ENCODE data around the gene ADGRA1.

ADGRA1 gene

GRCh38 chr10:133076274-133077038 lies 11.3 kb upstream of the ADGRA1 start:
- DNase-seq (ENCODE audit: low spot score) = no peak

GRCh38 chr10:133079836-133080682 lies 7.7 kb upstream of the ADGRA1 start:
- DNase-seq (ENCODE audit: low spot score) = no peak

- no peak for DNase-seq (ENCODE audit: low spot score)
Measured at GRCh38 chr10:133080683-133081040, 7.1 kb upstream of the ADGRA1 start.

- no peak for DNase-seq (ENCODE audit: low spot score)
Measured at GRCh38 chr10:133081636-133082035, 6.1 kb upstream of the ADGRA1 start.

GRCh38 chr10:133082685-133083421 lies 4.9 kb upstream of the ADGRA1 start:
- DNase-seq (ENCODE audit: low spot score) = no peak

- no peak for DNase-seq (ENCODE audit: low spot score)
Measured at GRCh38 chr10:133083422-133084100, 4.2 kb upstream of the ADGRA1 start.

- DNase-seq (ENCODE audit: low spot score) = no peak
Measured at GRCh38 chr10:133084491-133084890, 3.2 kb upstream of the ADGRA1 start.

DNA sequence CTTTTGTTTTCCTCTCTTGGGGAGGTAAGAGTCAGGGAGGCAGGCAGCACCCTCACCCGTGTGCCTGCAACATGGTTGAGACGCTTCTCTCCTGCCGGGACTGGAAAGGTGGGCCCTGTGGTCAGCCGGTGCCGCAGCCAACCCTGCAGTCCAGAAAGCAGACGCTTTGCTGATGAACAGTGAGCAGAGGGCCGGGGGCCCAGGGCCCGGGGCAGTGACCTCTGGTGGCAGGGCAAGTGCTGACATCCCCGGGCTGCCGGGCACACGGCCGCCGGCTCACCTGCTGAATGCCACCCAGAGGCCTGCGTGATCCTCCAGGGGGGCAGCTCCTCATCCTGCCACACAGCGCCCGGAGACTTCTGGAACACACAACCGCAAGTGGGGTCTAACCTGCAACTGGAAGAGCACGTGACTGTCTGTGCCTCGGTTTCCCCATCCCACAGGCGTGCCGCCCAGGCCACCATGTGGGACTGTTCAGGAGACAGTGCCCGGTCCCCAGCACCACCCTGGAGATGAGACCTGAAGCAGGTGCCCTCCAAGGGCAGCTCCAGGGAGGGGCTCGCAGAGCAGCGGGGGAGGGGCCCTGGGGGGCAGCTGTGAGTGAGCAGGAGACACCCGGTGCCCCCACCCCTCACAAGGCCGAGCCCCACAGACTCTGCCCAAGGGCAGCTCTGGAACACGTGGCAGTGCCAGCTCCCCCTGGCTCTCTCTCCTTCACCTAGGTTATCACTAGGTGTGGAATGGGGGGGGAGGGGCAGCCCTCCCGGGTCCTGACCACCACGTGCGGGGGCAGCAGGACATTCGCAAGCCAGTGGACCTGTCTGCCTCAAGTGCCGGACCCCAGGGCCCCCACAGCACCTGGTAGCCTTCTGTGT lies 2.2 kb upstream of the ADGRA1 start:
- no peak for DNase-seq (ENCODE audit: low spot score)

DNA sequence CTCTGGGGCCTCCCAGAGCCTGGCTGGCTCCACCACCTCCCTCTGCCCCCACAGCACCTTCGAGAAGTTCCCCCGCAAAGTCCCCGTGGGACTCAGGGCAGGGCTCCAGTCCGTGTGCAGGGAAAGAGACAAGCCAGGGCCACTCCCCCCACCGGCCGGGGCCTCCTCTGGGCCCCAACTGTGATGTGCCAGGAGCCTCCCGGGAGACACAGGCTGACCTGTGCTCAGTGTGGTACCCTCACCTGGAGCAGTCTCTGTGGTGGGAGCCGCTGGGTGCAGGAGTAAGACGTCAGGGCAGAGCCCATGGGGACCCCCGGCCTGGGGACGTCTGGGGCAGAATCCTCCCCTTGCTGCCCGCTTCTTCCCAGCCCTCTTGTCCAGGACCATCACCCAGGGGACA lies 1.5 kb upstream of the ADGRA1 start:
- DNase-seq (ENCODE audit: low spot score) = no peak

DNA sequence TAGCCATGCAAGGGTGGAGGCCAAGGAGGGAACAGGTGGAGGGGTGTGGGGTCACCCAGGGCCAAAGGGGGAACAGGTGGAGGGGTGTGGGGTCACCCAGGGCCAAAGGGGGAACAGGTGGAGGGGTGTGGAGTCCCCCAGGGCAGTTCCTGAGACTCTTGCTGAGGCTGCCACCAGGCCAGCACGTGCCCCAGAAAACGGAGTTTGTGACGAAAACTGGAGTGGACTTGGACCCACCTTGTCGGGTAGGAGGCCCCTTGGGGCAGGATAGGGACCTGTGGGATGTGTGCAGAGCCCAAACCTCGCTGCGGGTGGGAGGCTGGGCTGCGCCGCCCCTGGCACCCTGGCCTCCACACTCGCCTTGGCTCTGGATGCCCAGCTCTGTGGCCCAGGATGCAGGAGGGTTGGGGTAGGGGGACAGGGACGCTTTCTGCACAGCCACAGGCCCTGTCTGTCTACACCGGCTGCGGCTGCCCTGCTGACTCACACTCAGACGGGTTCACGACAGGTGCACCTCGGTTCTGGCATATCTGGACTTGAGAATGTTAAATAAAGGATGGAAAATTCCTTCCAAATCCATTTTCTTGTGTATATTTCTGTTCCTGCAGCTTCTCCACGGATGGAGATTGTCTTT lies 562 bp upstream of the ADGRA1 start:
- DNase-seq (ENCODE audit: low spot score) = no peak

DNA sequence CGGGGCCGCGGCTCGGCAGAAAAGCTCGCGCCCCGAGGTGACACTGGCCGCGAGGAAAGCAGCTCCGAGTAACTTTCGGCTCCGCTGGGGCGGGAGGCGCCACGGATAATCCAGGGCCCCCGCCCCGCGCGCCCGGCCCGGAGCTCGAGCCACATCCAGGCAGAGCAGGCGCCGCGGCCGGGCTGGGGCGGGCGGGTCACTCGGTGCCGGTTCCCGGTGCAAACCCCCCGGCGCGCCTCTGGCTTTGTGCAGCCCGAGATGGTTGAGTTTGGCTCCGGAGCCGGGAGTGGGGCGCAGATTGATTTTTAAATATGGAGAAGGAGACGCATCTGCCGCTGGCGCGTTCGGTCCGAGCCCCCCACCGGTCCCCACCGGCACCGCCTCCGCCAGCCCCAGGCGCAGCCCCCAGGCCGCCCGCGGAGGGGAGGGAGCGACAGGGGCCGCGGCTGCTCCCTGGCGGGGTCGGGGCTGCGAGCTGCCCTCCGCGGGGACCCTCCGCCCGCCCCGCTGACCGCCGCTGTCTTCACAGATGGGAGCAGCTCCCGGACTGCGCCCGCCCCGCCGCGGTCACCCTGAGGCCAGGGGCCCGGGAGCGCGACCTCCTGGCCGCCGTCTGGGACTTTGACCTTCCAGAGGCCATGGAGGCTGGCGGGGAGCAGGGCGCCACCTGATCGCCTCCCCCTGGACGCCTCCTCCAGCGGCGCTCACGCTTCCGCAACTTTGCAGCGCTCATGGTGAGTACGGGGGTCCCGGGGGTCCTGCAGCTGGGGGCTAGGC lies 643 bp downstream of the ADGRA1 start:
- no peak for DNase-seq (ENCODE audit: low spot score)

DNA sequence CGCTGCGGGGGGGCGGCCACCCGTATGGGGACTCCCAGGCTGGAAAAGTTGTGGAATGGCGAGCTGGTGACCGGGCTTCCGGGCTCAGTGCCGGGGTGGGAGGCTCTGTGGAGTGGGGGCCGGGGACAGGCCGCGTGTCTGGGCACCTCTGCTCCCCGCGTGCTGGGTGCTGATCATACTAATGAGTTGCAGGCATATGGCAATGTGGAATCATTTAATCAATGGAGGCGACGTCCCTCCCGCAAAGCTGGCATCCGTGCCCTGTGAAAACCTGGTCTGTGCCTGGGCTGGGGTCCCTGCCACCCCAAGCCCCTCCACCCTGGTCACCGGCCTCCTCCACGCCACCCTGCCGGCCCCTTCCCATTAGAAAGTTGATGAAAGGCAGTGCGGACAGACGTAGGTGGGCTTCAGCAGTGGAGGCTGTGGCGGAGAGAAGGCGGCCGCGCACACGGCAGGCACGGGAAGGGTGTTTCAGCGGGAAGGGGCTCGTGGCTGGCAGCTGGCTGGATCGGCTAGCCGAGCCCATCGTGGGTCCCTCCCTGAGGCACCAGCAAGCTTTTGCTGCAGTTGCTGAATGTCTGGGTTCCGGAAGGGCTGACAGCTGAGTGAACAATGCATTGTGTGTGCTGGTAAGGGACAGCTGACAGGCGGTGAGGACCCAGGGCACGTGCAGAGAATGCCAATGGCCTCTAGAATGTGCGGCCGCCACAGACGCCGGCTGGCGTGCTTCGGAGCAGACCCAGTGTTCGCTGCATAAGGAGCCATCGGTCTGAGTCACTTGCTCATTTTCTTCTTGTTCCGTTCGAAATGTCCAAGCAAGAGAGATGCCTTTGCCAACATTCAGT lies 1.5 kb downstream of the ADGRA1 start:
- no peak for DNase-seq (ENCODE audit: low spot score)

DNA sequence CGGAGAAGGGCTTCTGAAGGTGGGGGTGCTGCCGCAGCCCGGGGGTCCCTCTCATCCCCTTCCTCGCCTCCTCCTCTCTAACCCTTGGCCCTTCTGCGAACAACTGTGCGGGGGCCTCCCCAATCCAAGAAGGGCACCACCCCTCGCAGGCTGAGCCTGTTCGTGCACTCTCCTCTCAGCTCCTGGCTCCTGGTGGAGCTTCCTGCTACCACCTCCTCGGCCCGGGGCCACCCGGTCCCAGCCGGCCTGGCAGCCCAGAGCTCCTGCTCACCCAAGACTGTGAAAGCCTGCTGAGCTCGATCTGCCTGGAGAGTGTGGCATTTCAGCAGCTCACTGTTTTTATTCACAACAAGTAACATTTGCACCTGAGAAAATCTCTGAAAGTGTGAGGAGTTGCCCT lies 2.4 kb downstream of the ADGRA1 start:
- DNase-seq (ENCODE audit: low spot score) = no peak

DNA sequence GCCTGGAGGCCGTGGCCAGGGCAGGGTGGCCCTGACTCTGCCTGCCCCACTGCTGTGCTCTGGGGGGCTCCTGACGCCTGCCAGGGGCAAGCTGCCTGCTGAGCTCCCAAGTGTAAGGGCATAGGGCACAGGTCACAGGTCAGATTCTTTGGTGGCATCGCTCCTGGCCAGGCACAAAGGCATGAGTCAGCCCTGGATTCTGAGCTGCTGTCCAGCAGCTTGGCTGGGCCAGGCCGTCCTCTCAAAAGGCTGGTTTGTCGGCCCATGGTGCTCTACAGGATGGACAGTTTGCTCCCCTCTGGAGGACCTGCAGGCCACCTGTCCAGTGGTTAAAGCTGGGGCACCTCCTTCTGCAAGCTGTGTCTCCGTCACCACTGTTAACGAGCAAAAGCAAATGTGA lies 2.9 kb downstream of the ADGRA1 start:
- DNase-seq (ENCODE audit: low spot score) = no peak

DNA sequence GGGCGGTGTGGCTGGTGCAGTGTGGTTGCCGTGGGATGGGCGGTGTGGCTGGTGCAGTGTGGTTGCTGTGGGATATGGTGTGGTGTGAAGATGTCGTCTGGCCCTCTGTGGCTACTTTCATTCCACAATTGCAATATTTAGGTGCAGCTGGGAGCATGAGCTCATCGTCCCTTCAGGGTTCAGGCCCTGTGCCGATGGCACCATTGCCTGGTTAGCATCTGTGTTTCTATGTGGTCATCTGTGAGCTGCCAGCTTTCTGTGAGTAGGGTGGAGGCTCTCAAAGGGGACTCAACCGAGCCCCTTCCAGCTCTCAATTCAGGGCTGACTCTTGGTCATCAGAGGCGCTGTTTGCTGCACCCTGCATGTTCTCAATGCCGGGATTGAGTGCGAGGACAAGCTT lies 3.6 kb downstream of the ADGRA1 start:
- no peak for DNase-seq (ENCODE audit: low spot score)

GRCh38 chr10:133093291-133093690 lies 5.6 kb downstream of the ADGRA1 start:
- DNase-seq (ENCODE audit: low spot score) = no peak

DNA sequence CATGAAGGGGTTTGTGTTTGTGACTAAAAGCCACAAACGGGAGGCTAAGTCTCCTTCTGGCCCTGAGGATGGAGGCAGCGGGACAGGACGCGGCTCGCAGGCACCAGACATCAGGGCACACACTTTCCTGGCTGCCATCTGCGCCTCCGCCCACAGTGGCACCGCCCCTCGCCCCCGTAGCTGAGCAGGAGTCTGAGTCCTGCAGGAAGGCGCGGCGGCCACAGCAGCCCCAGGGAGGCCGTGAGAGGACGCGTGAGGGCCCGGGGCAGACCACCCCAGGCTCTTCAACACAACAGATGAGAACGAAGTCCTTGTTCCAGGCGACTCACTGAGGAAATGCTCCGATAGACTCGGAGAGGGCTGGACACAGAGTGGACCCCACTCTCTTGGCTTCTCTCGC lies 6.6 kb downstream of the ADGRA1 start:
- no peak for DNase-seq (ENCODE audit: low spot score)

DNA sequence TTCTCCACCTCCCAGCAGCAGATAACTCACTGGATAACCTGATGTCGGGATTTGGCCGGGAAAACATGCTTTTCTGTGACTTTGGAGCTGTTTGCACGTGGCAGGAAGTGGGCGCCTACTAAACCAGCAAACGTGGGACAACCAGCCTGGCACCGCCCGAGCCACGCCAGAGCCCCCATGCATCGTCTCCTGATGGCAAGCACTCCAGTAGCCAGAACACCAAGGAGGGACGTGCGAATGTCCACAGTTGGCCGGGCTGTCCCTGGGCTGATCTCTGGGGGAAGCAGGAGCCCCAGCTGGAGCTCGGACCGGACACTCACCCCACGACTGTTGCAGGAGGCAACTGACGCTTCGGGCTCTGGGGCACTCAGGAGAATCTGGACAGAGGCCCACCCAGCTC lies 7.1 kb downstream of the ADGRA1 start:
- DNase-seq (ENCODE audit: low spot score) = no peak

DNA sequence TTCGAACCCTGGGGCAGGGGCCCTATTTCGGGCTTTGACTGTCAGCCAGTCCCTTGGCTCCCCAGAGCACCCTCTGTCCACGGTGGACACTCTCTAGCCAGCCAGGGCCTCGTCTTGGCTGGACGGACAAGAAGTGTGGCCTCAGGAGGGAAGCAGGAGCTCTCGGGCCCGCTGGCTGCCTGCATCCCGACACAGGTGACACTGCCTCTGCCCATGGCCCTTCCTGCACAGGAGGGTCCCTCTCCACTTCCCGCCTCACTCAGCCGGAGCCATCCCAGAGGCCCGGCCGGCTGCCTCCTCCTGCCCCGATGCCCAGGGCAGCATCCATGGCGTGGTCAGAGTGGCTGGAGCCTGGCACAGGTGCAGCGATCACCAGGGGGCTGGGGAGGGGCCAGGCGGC lies 7.9 kb downstream of the ADGRA1 start:
- no peak for DNase-seq (ENCODE audit: low spot score)

Measured in hematopoietic multipotent progenitor cell treated with erythropoietin and hydrocortisone succinate and interleukin-3 and kit ligand, for 15 days (in vitro differentiated cells).